HepG2 (cell line): Measurements from ENCODE around the gene LPXN. TPM values are rescaled to one million over a fixed set of nuclear protein-coding genes. Genes with fewer than 3 reads are reported as not detected.

Experiments
- ATAC-seq: fragments of 200-7000 bp; cut with Tn5 transposase; 3 replicates; pipeline ENCODE4 v1.9.1; 2020; ENCODE audit warnings: mild to moderate bottlenecking, moderate library complexity
- BruUV-seq: library from RNA; stranded (reverse); fragments of 400-500 nt; replicated peaks from 2 replicates; lab custom pipeline; 2021; lab: Mats Ljungman, UMichigan
- CTCF ChIA-PET: fragments of 300-600 bp; formaldehyde crosslinking; extraction: SDS; loops from one replicate; lab custom pipeline; 2021; ENCODE audit warnings: low total read pairs, inconsistent platforms, low intra/inter-chr PET ratio; lab: Yijun Ruan, JAX
- POLR2A ChIA-PET: fragments of 350-600 bp; sonication (Branson Sonifier 250); formaldehyde crosslinking; loops from one replicate; lab custom pipeline; 2020; ENCODE audit warnings: antibody characterized with exemption, inconsistent platforms; lab: Yijun Ruan, JAX
- DNase-seq: peaks from one replicate; pipeline ENCODE4 v3.0.0-alpha.2; 2015; ENCODE audit warnings: low spot score
- FAIRE-seq: peaks from 3 replicates; lab custom pipeline; 2011; peaks lifted over from hg19 to GRCh38; lab: Jason Lieb, UNC
- H2AFZ ChIP-seq: one replicate; pipeline ENCODE4 v1.6.1; 2011; ENCODE audit warnings: low read length, inconsistent platforms
- H3K27ac ChIP-seq: fragments of 300-600 bp; 3 replicates; pipeline ENCODE4 v1.8.0; 2011; ENCODE audit warnings: mixed run types, mild to moderate bottlenecking, mixed read lengths, low read length, inconsistent platforms; ENCODE audit not compliant: insufficient read depth; ENCODE audit errors: extremely low read length
- H3K27me3 ChIP-seq, 2 experiments: fragments of 200-600 bp in 1 of 2; 2 replicates in 1 of 2; 3 replicates in 1 of 2; pipeline versions ENCODE4 v1.6.0 to v1.8.0; 2011; ENCODE audit warnings: low read length in 2 of 2, mild to moderate bottlenecking in 2 of 2, moderate library complexity in 2 of 2, inconsistent platforms in 1 of 2; ENCODE audit not compliant: insufficient read depth in 2 of 2, control insufficient read depth in 1 of 2
- H3K36me3 ChIP-seq, 2 experiments: fragments of 200-600 bp in 1 of 2; replicated peaks in 1 of 2; 2 replicates in 1 of 2; 3 replicates in 1 of 2; pipeline versions ENCODE4 v1.5.1 to v1.8.0; 2011; ENCODE audit warnings: low read length in 2 of 2, inconsistent platforms in 1 of 2; ENCODE audit not compliant: insufficient read depth in 2 of 2, control insufficient read depth in 1 of 2
- H3K4me1 ChIP-seq: 2 replicates; pipeline ENCODE4 v1.5.1; 2012; ENCODE audit warnings: low read length, inconsistent platforms; ENCODE audit not compliant: insufficient read depth
- H3K4me2 ChIP-seq: 2 replicates; pipeline ENCODE4 v1.6.0; 2011; ENCODE audit warnings: low read depth, low read length, inconsistent platforms
- H3K4me3 ChIP-seq, 3 experiments: fragments of 200-600 bp in 1 of 3; sonication (generic), shearing (Covaris generic) in 1 of 3; replicated peaks in 1 of 3; 2 replicates each; pipeline ENCODE4 v1.5.1; 2011 to 2016; ENCODE audit warnings: low read length in 3 of 3, inconsistent platforms in 2 of 3, low read depth in 2 of 3, mild to moderate bottlenecking in 2 of 3, control low read depth in 1 of 3, mixed read lengths in 1 of 3; ENCODE audit not compliant: insufficient read depth in 1 of 3
- H3K79me2 ChIP-seq: one replicate; pipeline ENCODE4 v1.6.1; 2011; ENCODE audit warnings: low read length, inconsistent platforms; ENCODE audit not compliant: insufficient read depth
- H3K9ac ChIP-seq: 2 replicates; pipeline ENCODE4 v1.6.0; 2011; ENCODE audit warnings: mild to moderate bottlenecking, low read depth, low read length, inconsistent platforms; ENCODE audit not compliant: insufficient read depth
- H3K9me3 ChIP-seq: 2 replicates; pipeline ENCODE4 v1.5.1; 2012; ENCODE audit warnings: mild to moderate bottlenecking, low read length
- H4K20me1 ChIP-seq: 2 replicates; pipeline ENCODE4 v1.6.0; 2011; ENCODE audit warnings: inconsistent platforms, mild to moderate bottlenecking, low read length, moderate library complexity; ENCODE audit not compliant: insufficient read depth
- ATF2 ChIP-seq: sonication (generic); formaldehyde crosslinking; IDR thresholded peaks from 2 replicates; pipeline ENCODE4 v1.4.0; 2020; ENCODE audit warnings: missing genetic modification reagents
- FOXO4 ChIP-seq: sonication (generic); formaldehyde crosslinking; conservative IDR thresholded peaks from 2 replicates; pipeline ENCODE4 v1.8.1; 2023; ENCODE audit warnings: missing genetic modification reagents
- GABPB1 ChIP-seq: IDR thresholded peaks from 2 replicates; pipeline ENCODE4 v1.6.1; 2016; ENCODE audit warnings: mild to moderate bottlenecking, missing genetic modification reagents, moderate library complexity, missing compliant biosample characterization
- KDM1A ChIP-seq: IDR thresholded peaks from 2 replicates; pipeline ENCODE4 v1.6.1; 2016; ENCODE audit warnings: missing compliant biosample characterization
- MYC ChIP-seq: sonication (generic); formaldehyde crosslinking; IDR thresholded peaks from 2 replicates; pipeline ENCODE4 v1.9.0; 2021; ENCODE audit warnings: missing genetic modification reagents, borderline replicate concordance
- ZBTB14 ChIP-seq: sonication (generic); formaldehyde crosslinking; IDR thresholded peaks from 2 replicates; pipeline ENCODE4 v1.4.0; 2020; ENCODE audit warnings: missing genetic modification reagents
- ZBTB7B ChIP-seq: sonication (generic); formaldehyde crosslinking; IDR thresholded peaks from 2 replicates; pipeline ENCODE4 v1.4.0; 2020; ENCODE audit warnings: missing genetic modification reagents
- ZHX2 ChIP-seq, 2 experiments: sonication (generic) in 1 of 2; formaldehyde crosslinking in 1 of 2; IDR thresholded peaks; 2 replicates each; pipeline versions ENCODE4 v1.6.1 to v1.9.0; 2014 to 2022; ENCODE audit warnings: antibody characterized with exemption in 1 of 2, borderline replicate concordance in 1 of 2, inconsistent platforms in 1 of 2, low read depth in 1 of 2, missing genetic modification reagents in 1 of 2
- ZNF580 ChIP-seq: IDR thresholded peaks from 2 replicates; pipeline ENCODE4 v1.6.1; 2016; ENCODE audit warnings: low read depth, borderline replicate concordance
- ZNF780A ChIP-seq: sonication (generic); formaldehyde crosslinking; IDR thresholded peaks from 2 replicates; pipeline ENCODE4 v1.8.0; 2022; ENCODE audit warnings: mild to moderate bottlenecking, missing genetic modification reagents, moderate library complexity
- WGBS: methylation state at CpG from one replicate; pipeline ENCODE4 v1.1.6; 2017; ENCODE audit warnings: low lambda C conversion rate; 5-methylcytosine and 5-hydroxymethylcytosine counted together
- in situ Hi-C: cut with HindIII; loops from 2 replicates; pipeline ENCODE4 v1.10.0; 2017; ENCODE audit warnings: low pct_unique_long_range_greater_than_20kb; ENCODE audit not compliant: extremely low pct_ligation_motif_present
- intact Hi-C: fragments of 100-400 bp; cut with micrococcal nuclease; formaldehyde crosslinking; loops from one replicate; pipeline ENCODE4 v1.10.0; 2022; ENCODE audit not compliant: unreplicated experiment
- polyA plus RNA-seq, 8 experiments: library from polyadenylated mRNA; depleted of rRNA in 3 of 8; stranded (reverse) in 7 of 8; unstranded in 1 of 8; fragments of >200 nt; fragmentation: Illumina TruSeq in 4 of 8; extraction: Trizol in 4 of 8; gene quantifications; 2 replicates each; pipeline versions ENCODE4 v1.2.1 to v1.2.3, GENCODE V29; 2011 to 2016; ENCODE audit warnings: low read depth in 4 of 8, missing spikeins in 1 of 8, mixed read lengths in 1 of 8; ENCODE audit not compliant: insufficient read depth in 1 of 8
- total RNA-seq, 5 experiments: library from RNA; depleted of rRNA; stranded (reverse); fragments of >200 nt; fragmentation: Illumina TruSeq; extraction: Trizol; gene quantifications; 2 replicates each; pipeline ENCODE4 v1.2.3, GENCODE V29; 2016; ENCODE audit warnings: low read depth in 1 of 5

Gene LPXN
- total and polyA plus RNA-seq, 2 of the 13 experiments (the other 11 are each of a cell fraction or from before 2014, with no cell fraction given), result 1.7 to 3.5 TPM

GRCh38 chr11:58578635-58579191, 3.1 kb upstream of the LPXN start, which contains the start of gene ZFP91 (continued):
- no peak for TF ChIP-seq ATF2 (CRISPR knock-in tag)
- no peak for TF ChIP-seq FOXO4 (CRISPR knock-in tag)
- TF ChIP-seq ZNF780A (CRISPR knock-in tag), result no peak
- peak; percentile 73 for TF ChIP-seq ZBTB14 (CRISPR knock-in tag)
- no peak for TF ChIP-seq MYC (CRISPR knock-in tag)

GRCh38 chr11:58578136-58578634, 2.5 kb upstream of the LPXN start:
- FAIRE-seq, result peak; percentile 94
- Histone ChIP-seq H4K20me1 (peaks cover 26% of the 10 kb centered on the region), H3K4me2 (peak overlapping the region; percentile 78), H3K27me3 (no peaks in the 10 kb centered on the region), H3K4me1 (peaks cover 47% of the 10 kb centered on the region), H3K9me3 (no peaks in the 10 kb centered on the region), H3K27ac (peak overlapping the region; percentile 99), H3K9ac (peak overlapping the region; percentile 100), H2AFZ (peak overlapping the region; percentile 59), H3K36me3 (no peaks in the 10 kb centered on the region), H3K79me2 (peaks cover 42% of the 10 kb centered on the region), H3K4me3 (peak overlapping the region; percentile 74 to 98 (median 82))
- POLR2A ChIA-PET, result interaction anchor here (1.1 to 3.3 kb wide), 4 partner anchors 10 to 29 kb away, joined by 3 to 18 read pairs (median 11); no protein-coding TSS in a partner anchor
- WGBS, result 3% methylated on average over 33 of the region's 33 CpGs
- ATAC-seq, result peak; percentile 78
- intact Hi-C loops, result no loop called here
- no TSS peak for BruUV-seq
- in situ Hi-C loops, result no loop called here
- DNase-seq, result peak; percentile 98
- CTCF ChIA-PET, result no interaction called here
- TF ChIP-seq ZNF580, result no peak
- no peak for TF ChIP-seq KDM1A (CRISPR knock-in tag)
- no peak for TF ChIP-seq ZBTB7B (CRISPR knock-in tag)
- TF ChIP-seq ZHX2 (IDR thresholded peaks at IDR 0.05; ENCODE audit: low read depth), result 0 out of 2 replicates have a peak, but pooled peaks have one; percentile 27
- no peak for TF ChIP-seq ZHX2 (CRISPR knock-in tag; IDR thresholded peaks at IDR 0.05; ENCODE audit: borderline replicate concordance)
- peak; percentile 93 for TF ChIP-seq GABPB1 (CRISPR knock-in tag)
